SKM-1 (cell line): ENCODE measurements around the gene WLS.
A peak's percentile ranks its signal among the peaks of the same experiment; 100 is the strongest.
"Not testable (repeated sequence)": the region's sequence is repeated elsewhere in the genome, so short reads cannot be mapped to it uniquely, and the experiment has no call there.

Experiments
- DNase-seq: peaks from one replicate; lab custom pipeline; 2025; ENCODE audit not compliant: unreplicated experiment; lab: John Stamatoyannopoulos, UW

The WLS gene

GRCh38 chr1:68232289-68233148 is at the start of gene WLS:
Gene WLS, minus strand, starts transcription at chr1:68232523. Its CDS starts 224 bp downstream, at chr1:68232299.
- no peak for DNase-seq

- no peak for DNase-seq
Measured at GRCh38 chr1:68280286-68280685, 48.0 kb upstream of the WLS start.

GRCh38 chr1:68279846-68280245 is 47.5 kb upstream of the WLS start:
- DNase-seq: no peak

GRCh38 chr1:68278221-68278620 is 45.9 kb upstream of the WLS start:
- DNase-seq: no peak

GRCh38 chr1:68276448-68276847 is 44.1 kb upstream of the WLS start:
- DNase-seq: no peak

- no peak for DNase-seq
Measured at GRCh38 chr1:68273530-68273929, 41.2 kb upstream of the WLS start.

- no peak for DNase-seq
Measured at GRCh38 chr1:68271596-68271995, 39.3 kb upstream of the WLS start.

GRCh38 chr1:68270951-68271350 is 38.6 kb upstream of the WLS start:
- no peak for DNase-seq

GRCh38 chr1:68269637-68270430 is 37.5 kb upstream of the WLS start:
- DNase-seq: no peak

GRCh38 chr1:68268896-68269483 is 36.7 kb upstream of the WLS start:
- no peak for DNase-seq

- DNase-seq: not testable (repeated sequence)
Measured at GRCh38 chr1:68256824-68257223, 24.5 kb upstream of the WLS start.

- peak; percentile 58 for DNase-seq
Measured at GRCh38 chr1:68255301-68255700, 23.0 kb upstream of the WLS start.

GRCh38 chr1:68254667-68255226 is 22.4 kb upstream of the WLS start:
- DNase-seq: no peak

- no peak for DNase-seq
Measured at GRCh38 chr1:68237040-68237439, 4.7 kb upstream of the WLS start.

GRCh38 chr1:68234094-68234493 is 1.8 kb upstream of the WLS start:
- DNase-seq: no peak

GRCh38 chr1:68233202-68233601 is 879 bp upstream of the WLS start:
- no peak for DNase-seq

GRCh38 chr1:68231627-68232288 is 565 bp downstream of the WLS start:
- no peak for DNase-seq

- DNase-seq: no peak
Measured at GRCh38 chr1:68230901-68231626, 1.3 kb downstream of the WLS start.

GRCh38 chr1:68230484-68230802 is 1.9 kb downstream of the WLS start:
- no peak for DNase-seq
